GM18870 (cell line): ENCODE data around the gene CDH20.
"Not testable (repeated sequence)": the region's sequence is repeated elsewhere in the genome, so short reads cannot be mapped to it uniquely, and the experiment has no call there.

Experiments used
- ATAC-seq: cut with Tn5 transposase; IDR thresholded peaks from one replicate; pipeline ENCODE4 v1.9.1; 2021; ENCODE audit warnings: moderate library complexity; ENCODE audit not compliant: unreplicated experiment

The CDH20 gene

DNA sequence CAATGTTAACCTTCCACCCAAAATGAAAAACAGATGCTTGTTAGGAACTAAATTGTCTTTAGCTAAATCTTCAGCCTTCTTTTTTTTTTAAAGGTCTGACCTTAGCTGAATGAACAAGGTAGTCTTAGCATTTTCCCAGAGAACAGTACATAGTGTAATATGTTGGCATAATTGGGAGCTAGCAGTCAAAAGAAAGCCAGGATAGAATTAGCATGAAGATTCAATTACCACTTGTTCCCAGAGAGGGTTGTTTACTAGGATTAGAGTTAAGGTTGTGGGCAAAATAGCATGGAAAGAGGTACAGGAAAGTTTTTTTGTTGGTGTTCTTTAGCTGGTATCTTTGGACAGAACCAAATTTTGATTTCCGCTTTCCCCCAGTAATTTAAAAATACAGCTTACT is 6.9 kb downstream of the CDH20 start:
- no peak for ATAC-seq

DNA sequence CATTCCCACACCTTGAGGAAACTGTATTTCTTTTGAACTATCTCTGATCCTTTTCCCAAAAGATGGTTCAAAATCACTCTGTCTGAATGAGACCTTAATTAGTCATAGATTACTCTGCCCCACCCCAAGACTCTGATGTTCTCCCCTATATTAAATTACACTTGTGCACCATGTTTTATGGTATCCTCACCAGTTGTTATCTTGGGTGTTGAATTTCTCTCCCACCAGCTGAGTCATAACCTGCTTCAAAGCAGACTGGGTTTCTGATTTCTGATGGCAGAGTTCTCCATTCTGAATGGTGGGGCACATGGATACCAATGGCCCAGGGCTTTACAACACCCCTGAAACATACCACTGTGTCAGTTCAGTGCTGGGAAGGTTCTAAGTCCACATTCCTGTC is 15.0 kb downstream of the CDH20 start:
- no peak for ATAC-seq

DNA sequence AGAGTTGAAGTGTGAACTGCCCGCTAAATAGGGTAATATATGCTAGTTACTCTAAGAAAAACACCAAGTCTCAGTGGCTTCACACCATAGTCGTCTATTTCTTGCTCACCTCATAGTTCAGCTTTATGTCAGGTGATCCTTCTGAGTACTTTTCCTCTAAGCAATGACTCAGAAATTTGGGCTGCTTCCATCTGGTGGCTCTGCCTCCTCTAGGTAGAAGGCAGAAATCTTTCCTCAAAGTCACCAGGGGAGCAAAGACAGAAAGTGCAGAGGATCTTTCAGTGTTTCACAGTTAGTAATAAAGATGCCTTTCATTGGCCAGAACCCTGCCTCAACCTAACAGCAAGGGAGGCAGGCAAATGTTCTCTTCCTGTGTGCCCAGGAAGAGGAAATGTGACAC is 17.3 kb downstream of the CDH20 start:
- ATAC-seq = no peak

- ATAC-seq = no peak
Measured at GRCh38 chr18:61352059-61352458, 18.8 kb downstream of the CDH20 start.

- no peak for ATAC-seq
Measured at GRCh38 chr18:61352611-61353010, 19.4 kb downstream of the CDH20 start.

GRCh38 chr18:61360404-61361383 is 27.5 kb downstream of the CDH20 start:
- peak; percentile 97 for ATAC-seq

- no peak for ATAC-seq
Measured at GRCh38 chr18:61362511-61362910, 29.3 kb downstream of the CDH20 start.

- no peak for ATAC-seq
Measured at GRCh38 chr18:61364953-61365352, 31.7 kb downstream of the CDH20 start.

- ATAC-seq = no peak
Measured at GRCh38 chr18:61368001-61368400, 34.8 kb downstream of the CDH20 start.

- ATAC-seq = not testable (repeated sequence)
Measured at GRCh38 chr18:61369671-61370070, 36.4 kb downstream of the CDH20 start.

DNA sequence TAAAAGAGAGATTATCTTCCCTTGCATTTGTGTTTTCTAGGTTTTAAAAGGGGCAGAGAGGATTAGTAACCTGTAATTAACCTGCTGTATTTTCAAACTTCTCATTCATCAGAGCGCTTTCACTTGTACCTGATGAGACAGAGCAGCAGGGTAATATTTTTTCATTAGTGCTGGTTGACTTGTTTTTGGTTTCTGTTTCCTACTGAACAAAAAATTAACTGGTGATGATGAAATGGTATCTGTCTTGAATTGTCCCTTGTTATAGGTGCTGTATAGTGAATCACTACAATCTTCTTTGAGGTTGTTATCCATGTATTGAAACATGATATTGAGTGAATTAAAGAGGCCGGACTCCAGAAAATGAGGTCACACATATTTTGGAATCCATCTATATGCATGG is 37.9 kb downstream of the CDH20 start:
- ATAC-seq = no peak

DNA sequence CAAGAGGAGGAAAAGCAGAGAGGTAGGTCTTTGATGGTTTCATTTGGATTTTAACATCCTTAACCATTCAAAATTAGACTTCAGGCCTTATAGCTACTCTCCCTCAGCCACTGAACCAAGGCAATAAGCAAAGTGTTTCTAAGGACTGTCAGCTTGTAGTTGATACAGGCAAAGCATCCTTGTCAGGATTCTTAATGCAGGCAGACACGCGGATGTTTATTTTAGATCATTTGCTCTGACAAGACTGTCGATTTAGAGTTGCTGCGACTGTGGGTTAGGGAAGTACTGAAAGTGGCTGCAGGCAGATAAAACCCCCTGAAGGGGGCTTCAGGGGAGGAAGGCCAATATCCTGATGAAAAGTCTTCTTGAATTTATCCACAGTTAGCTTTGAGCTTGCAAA is 46.6 kb downstream of the CDH20 start:
- ATAC-seq = no peak

DNA sequence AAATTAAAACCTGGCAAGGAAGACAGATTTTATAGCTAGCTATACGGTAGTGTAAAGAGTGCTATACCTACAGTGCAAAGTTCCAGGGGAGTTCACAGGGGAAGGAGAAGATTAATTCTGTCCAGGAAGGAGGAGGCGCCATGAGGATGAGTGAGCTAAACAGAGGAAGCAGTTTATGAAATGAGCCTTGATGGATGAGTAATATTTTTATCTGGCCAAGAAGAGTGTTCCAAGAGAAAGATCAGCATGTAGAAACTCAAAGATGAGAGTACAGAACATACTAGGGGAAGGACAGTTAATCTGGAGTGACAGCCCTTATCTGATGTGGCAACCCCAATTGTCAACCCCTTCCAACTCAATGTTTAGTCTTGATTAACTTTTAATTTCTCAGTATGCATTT is 54.8 kb downstream of the CDH20 start:
- ATAC-seq = no peak

GRCh38 chr18:61394983-61395382 is 61.8 kb downstream of the CDH20 start:
- no peak for ATAC-seq

GRCh38 chr18:61397222-61397621 is 64.0 kb downstream of the CDH20 start:
- no peak for ATAC-seq

- no peak for ATAC-seq
Measured at GRCh38 chr18:61398961-61399705, 65.9 kb downstream of the CDH20 start.

GRCh38 chr18:61400016-61400635 is 66.9 kb downstream of the CDH20 start:
- no peak for ATAC-seq

DNA sequence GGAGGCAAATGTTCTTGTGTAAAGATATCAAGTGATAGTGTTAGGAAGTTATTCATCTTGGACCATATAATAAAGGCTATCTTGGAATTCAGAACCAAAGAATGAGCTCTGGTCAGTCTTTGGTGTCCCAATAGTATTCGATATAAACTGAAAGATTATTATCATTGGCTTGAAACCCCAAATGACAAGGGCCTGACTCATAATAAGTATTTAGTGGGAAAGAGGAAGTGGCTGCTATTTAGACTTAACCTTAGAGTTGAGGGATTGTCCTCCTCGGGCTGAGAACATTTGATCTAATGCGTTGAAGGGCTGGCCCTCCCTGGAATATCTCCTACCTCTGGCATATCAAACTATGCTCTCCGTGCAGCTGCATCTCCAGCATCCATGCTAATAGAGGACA is 67.5 kb downstream of the CDH20 start:
- no peak for ATAC-seq

DNA sequence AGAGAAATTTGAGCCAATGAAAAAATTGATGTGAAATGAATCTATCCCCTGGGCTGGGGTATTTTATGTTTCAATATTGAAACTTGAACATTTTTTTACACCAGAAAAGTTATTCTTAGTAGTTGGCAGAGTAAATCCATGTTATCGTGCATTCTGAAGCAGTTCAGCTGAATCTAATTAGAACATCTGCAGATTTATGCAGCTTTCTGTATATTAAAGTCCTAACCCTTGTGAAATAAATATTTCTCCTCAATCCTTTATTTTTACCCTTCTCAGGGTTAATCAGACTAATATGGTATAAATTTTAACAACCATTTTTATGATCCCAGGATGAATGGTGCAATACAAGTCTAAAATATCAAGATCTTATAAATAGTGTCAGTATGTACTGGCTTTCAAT is 69.5 kb downstream of the CDH20 start:
- ATAC-seq = no peak

DNA sequence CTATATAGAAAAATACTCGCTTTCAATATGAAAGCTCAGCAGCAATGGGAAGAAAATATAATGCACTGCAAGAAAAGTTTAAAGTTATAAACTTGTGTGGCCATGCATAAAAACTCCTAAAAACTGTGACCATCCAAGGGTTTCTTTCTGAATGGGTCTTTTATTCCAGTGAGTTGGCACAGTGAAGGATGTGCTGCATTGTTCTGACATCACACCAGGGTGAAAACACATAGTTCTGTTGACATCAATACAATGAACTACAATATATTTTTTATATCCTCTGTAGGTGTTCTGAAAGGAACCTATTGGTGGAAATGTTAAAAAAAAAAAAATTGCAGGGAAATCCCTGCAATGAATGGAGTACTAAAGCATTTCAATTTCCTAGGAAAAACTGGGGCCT is 80.2 kb downstream of the CDH20 start:
- ATAC-seq = no peak

- ATAC-seq = no peak
Measured at GRCh38 chr18:61414086-61414485, 80.9 kb downstream of the CDH20 start.

DNA sequence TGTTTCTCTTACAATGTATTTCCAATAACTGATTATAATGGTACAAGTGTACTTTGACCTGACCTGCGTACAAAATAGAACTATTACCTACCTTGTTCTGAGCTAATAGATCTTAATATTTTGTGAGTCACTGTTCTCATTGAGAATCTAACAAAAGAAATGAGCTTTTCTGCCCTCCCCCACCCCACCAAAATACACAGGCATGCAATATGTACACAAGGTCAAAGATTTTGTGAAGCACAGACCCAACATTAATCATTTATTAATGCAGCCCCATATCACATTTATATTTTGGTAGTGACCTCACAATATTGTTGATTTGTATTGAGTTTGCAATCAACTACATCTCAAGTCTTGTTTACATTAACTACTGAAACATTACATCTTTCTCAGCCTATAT is 86.5 kb downstream of the CDH20 start:
- no peak for ATAC-seq
